Right cardiac atrium (tissue), 5 donors: ENCODE results near the gene RBP2. TPM values are rescaled to one million over a fixed set of nuclear protein-coding genes. Genes with fewer than 3 reads are reported as not detected.
A peak's percentile ranks its signal among the peaks of the same experiment; 100 is the strongest.

Source experiments
- ATAC-seq, 2 donors: fragments of 200-7000 bp; cut with Tn5 transposase; one replicate each; pipeline versions ENCODE4 v1.8.0 to v1.9.1; 2020; ENCODE audit warnings: moderate library complexity in 2 of 2, mild to moderate bottlenecking in 1 of 2
- DNase-seq, 3 donors: peaks; one replicate each; pipeline ENCODE4 v3.0.0-alpha.2; 2020
- H3K27ac ChIP-seq: one replicate; pipeline ENCODE4 v1.5.1; 2013; ENCODE audit warnings: mild to moderate bottlenecking, low read length, control low read depth, moderate library complexity
- H3K27me3 ChIP-seq: one replicate; pipeline ENCODE4 v1.6.1; 2013; ENCODE audit not compliant: control insufficient read depth, insufficient read depth
- H3K4me1 ChIP-seq: one replicate; pipeline ENCODE4 v1.6.1; 2013; ENCODE audit warnings: low read length; ENCODE audit not compliant: control insufficient read depth, insufficient read depth
- H3K4me3 ChIP-seq: one replicate; pipeline ENCODE4 v1.5.1; 2013; ENCODE audit warnings: low read length, control low read depth
- H3K9me3 ChIP-seq: one replicate; pipeline ENCODE4 v1.6.1; 2013; ENCODE audit warnings: low read length; ENCODE audit not compliant: control insufficient read depth
- WGBS: extraction: QIAGEN DNeasy Blood & Tissue Kit; methylation state at CpG from one replicate; pipeline ENCODE4 v1.1.7; 2013; 5-methylcytosine and 5-hydroxymethylcytosine counted together
- intact Hi-C, 4 donors: fragments of 100-400 bp; cut with DNase I; formaldehyde crosslinking; loops; one replicate each; pipeline versions ENCODE4 v1.11.0 to v1.14.0; 2022 to 2023
- polyA plus RNA-seq: library from polyadenylated mRNA; stranded (reverse); fragments of 200-250 nt; gene quantifications from one replicate; pipeline ENCODE4 v1.2.3, GENCODE V29; 2013
- total RNA-seq, 4 donors: library from RNA; stranded (reverse); fragmentation: NEBNext Ultra II Directional; extraction: Animal tissue kit (Norgen Biotek cat#: 25700); gene quantifications; one replicate each; pipeline ENCODE4 v1.2.1, GENCODE V29; 2021
- donor health status: healthy with polysubstance abuse.
- donor health status: DM: no; HTN: yes; CAD: no.
- donor health status: DM: no; HTN: no; CAD: no.
- donor health status: DM: no; HTN: yes; CAD: no; lungs with severe emphysema.
- donor health status: DM: yes; HTN: yes; CAD: no.

RBP2 gene
- total and polyA plus RNA-seq, 5 donors: not detected

- H3K4me1 ChIP-seq: no peaks in the 10 kb centered on the region
- ATAC-seq: no peak
- no peaks in the 10 kb centered on the region for H3K27me3 ChIP-seq
- intact Hi-C loops: no loop called here
- no peak for DNase-seq
- WGBS: 90% methylated on average over 1 of the region's 1 CpG
- H3K9me3 ChIP-seq: no peaks in the 10 kb centered on the region
- no peak overlapping the region for H3K4me3 ChIP-seq
- no peak overlapping the region for H3K27ac ChIP-seq
Observed at GRCh38 chr3:139441656-139442055, 34.7 kb downstream of the RBP2 start.

GRCh38 chr3:139440639-139441556 is 35.4 kb downstream of the RBP2 start:
- Histone ChIP-seq H3K4me1 (no peaks in the 10 kb centered on the region), H3K27me3 (no peaks in the 10 kb centered on the region), H3K4me3 (no peak overlapping the region), H3K27ac (no peak overlapping the region), H3K9me3 (no peaks in the 10 kb centered on the region)
- 92% methylated on average over 7 of the region's 7 CpGs for WGBS
- DNase-seq (no peak), ATAC-seq (no peak)
- intact Hi-C loops: no loop called here

DNA sequence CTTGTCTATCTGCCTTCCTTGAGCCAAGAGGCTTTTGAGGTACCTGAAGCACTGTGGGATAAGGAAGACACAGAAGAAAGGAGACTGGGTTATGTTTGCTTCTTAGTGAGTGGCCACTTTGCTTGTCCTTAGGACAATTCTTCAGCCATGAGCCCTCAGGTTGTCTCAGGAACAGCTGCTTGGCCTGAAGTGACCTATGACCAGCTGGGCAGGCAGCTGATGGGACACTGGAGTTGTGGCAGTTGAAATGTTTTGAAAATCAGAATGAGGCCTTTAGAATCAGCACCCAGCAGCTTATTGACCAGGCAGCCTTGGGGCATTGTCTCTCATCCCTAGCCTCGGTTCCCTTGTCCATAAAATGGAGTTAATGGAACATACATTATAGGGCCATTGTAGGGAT is 37.0 kb downstream of the RBP2 start:
- ATAC-seq (no peak), DNase-seq (no peak)
- no peaks in the 10 kb centered on the region for H3K27me3 ChIP-seq
- no peak overlapping the region for H3K4me3 ChIP-seq
- 92% methylated on average over 1 of the region's 1 CpG for WGBS
- H3K27ac ChIP-seq: no peak overlapping the region
- peaks cover 4% of the 10 kb centered on the region for H3K4me1 ChIP-seq
- intact Hi-C loops: loop anchor here in 2 of 4 donors (10.0 kb wide), 2 partner anchors 116 to 496 kb away; partner anchors contain the start of gene CLSTN2 (in 1 of the 2)
- H3K9me3 ChIP-seq: no peaks in the 10 kb centered on the region

GRCh38 chr3:139434764-139435307 is 41.5 kb downstream of the RBP2 start:
- Histone ChIP-seq H3K4me1 (peaks cover 4% of the 10 kb centered on the region), H3K9me3 (no peaks in the 10 kb centered on the region), H3K4me3 (no peak overlapping the region), H3K27ac (peak overlapping the region; percentile 8), H3K27me3 (no peaks in the 10 kb centered on the region)
- 82% methylated on average over 6 of the region's 6 CpGs for WGBS
- DNase-seq (peak in 1 of 3 donors; percentile 62), ATAC-seq (peak; percentile 53 to 62)
- intact Hi-C loops: loop anchor here in 2 of 4 donors (5.0 to 10.0 kb wide), 4 partner anchors 112 to 500 kb away; partner anchors contain the start of gene CLSTN2 (in 1 of the 2)

DNA sequence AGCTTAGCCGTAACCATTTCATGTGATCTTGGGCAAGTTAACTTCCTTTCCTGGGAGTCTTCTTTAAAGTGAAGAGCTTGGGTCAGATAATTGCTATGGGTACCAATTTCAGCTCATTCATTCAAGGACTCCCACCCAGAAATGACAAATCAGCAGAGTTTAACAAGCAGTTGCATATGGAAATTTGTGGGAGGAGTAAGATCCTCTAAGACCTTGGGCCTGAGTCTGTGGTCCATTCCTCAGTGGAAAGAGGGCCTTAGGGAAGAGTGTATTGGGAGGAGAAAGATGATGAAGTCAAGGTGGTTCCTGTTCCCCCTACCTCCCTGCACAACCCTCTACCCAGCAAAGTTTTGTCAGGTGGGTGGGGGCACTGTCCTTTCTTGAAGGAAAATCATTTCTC is 42.1 kb downstream of the RBP2 start:
- intact Hi-C loops: loop anchor here in 2 of 4 donors (5.0 to 10.0 kb wide), 4 partner anchors 113 to 501 kb away; partner anchors contain the start of gene CLSTN2 (in 1 of the 2)
- ATAC-seq (no peak), DNase-seq (no peak)
- Histone ChIP-seq H3K9me3 (no peaks in the 10 kb centered on the region), H3K4me1 (peaks cover 4% of the 10 kb centered on the region), H3K4me3 (no peak overlapping the region), H3K27ac (no peak overlapping the region), H3K27me3 (no peaks in the 10 kb centered on the region)
- 84% methylated on average over 1 of the region's 1 CpG for WGBS

GRCh38 chr3:139433089-139433488 is 43.2 kb downstream of the RBP2 start:
- Histone ChIP-seq H3K27ac (no peak overlapping the region), H3K4me1 (peaks cover 4% of the 10 kb centered on the region), H3K4me3 (no peak overlapping the region), H3K27me3 (no peaks in the 10 kb centered on the region), H3K9me3 (no peaks in the 10 kb centered on the region)
- ATAC-seq: no peak
- intact Hi-C loops: loop anchor here in 2 of 4 donors (5.0 to 10.0 kb wide), 4 partner anchors 114 to 502 kb away; partner anchors contain the start of gene CLSTN2 (in 1 of the 2)
- no peak for DNase-seq
- 98% methylated on average over 1 of the region's 1 CpG for WGBS

- peaks cover 4% of the 10 kb centered on the region for H3K4me1 ChIP-seq
- DNase-seq: no peak
- H3K9me3 ChIP-seq: no peaks in the 10 kb centered on the region
- ATAC-seq: no peak
- no peak overlapping the region for H3K27ac ChIP-seq
- H3K27me3 ChIP-seq: no peaks in the 10 kb centered on the region
- no peak overlapping the region for H3K4me3 ChIP-seq
- intact Hi-C loops: loop anchor here in 2 of 4 donors (5.0 to 10.0 kb wide), 4 partner anchors 117 to 504 kb away; partner anchors contain the start of gene CLSTN2 (in 1 of the 2)
Observed at GRCh38 chr3:139430493-139430892, 45.8 kb downstream of the RBP2 start.

DNA sequence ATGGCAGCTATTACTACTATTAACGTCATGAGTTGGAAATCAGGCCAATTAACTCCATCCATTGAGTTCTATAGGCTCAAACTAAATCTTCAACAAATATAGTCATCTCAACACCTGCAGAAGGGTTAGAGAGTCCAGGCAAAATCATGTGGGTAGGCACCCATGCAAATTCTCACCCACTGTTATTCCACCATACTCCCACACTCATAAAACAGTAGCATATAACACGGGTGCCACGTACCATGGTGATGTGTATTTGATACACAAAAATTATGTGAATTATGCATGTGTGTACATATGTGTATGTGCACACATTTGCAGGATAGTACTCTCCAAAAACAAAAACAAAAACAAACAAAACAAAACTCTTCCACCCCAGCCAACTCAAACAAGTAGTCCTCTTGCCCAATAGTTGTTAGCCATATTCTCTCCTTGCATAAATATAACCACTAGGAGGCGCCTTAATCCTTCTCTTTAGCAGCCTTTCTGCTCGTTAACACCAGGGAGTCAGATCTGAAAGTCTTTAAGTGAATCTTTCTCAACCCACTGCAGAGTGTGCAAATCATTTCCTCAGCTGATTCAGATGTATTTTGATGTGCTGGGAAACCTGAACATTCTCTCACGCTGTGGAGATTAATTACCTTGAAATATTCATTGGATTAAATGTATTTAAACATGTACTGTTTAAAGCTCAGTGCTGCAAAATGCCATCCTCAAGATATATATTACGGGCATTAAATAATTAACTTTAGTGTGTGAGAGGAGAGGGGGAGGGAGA is 48.8 kb downstream of the RBP2 start:
- H3K4me1 ChIP-seq: no peaks in the 10 kb centered on the region
- no peak for DNase-seq
- no peak overlapping the region for H3K4me3 ChIP-seq
- intact Hi-C loops: loop anchor here in 2 of 4 donors (2.0 to 10.0 kb wide), 3 partner anchors 135 to 507 kb away; partner anchors contain the start of gene CLSTN2 (in 1 of the 2)
- H3K27me3 ChIP-seq: no peaks in the 10 kb centered on the region
- ATAC-seq: peak; percentile 81 to 87
- no peaks in the 10 kb centered on the region for H3K9me3 ChIP-seq
- WGBS: 50% methylated on average over 7 of the region's 7 CpGs
- H3K27ac ChIP-seq: no peak overlapping the region

GRCh38 chr3:139425745-139426400 is 50.4 kb downstream of the RBP2 start:
- no peak for DNase-seq
- intact Hi-C loops: loop anchor here in 2 of 4 donors (5.0 to 10.0 kb wide), 2 partner anchors 136 to 509 kb away; partner anchors contain the start of gene CLSTN2 (in 1 of the 2)
- no peak overlapping the region for H3K4me3 ChIP-seq
- no peaks in the 10 kb centered on the region for H3K27me3 ChIP-seq
- H3K4me1 ChIP-seq: no peaks in the 10 kb centered on the region
- 80% methylated on average over 5 of the region's 5 CpGs for WGBS
- H3K27ac ChIP-seq: no peak overlapping the region
- no peak for ATAC-seq
- H3K9me3 ChIP-seq: no peaks in the 10 kb centered on the region

- Histone ChIP-seq H3K9me3 (no peaks in the 10 kb centered on the region), H3K4me1 (no peaks in the 10 kb centered on the region), H3K27ac (no peak overlapping the region), H3K27me3 (no peaks in the 10 kb centered on the region), H3K4me3 (no peak overlapping the region)
- intact Hi-C loops: loop anchor here in 1 of 4 donors (10.0 kb wide), 1 partner anchor 512 kb away; the partner anchor contains the start of gene CLSTN2
- WGBS: 53% methylated on average over 2 of the region's 2 CpGs
- ATAC-seq (peak in 1 of 2 donors; percentile 55), DNase-seq (peak in 1 of 3 donors; percentile 46)
Observed at GRCh38 chr3:139423232-139423631, 53.1 kb downstream of the RBP2 start.
